HepG2 (cell line): ENCODE results near the gene CPT1B. TPM values are rescaled to one million over a fixed set of nuclear protein-coding genes. Genes with fewer than 3 reads are reported as not detected.
"Not testable (repeated sequence)": the region's sequence is repeated elsewhere in the genome, so short reads cannot be mapped to it uniquely, and the experiment has no call there.

ENCODE experiments used
- CEBPG ChIP-seq: IDR thresholded peaks from 2 replicates; pipeline ENCODE4 v1.6.1; 2016
- FOXA1 ChIP-seq, 2 experiments: fragments of 450-650 bp in 1 of 2; sonication (generic) in 1 of 2; formaldehyde crosslinking in 1 of 2; IDR thresholded peaks; 2 replicates each; pipeline versions ENCODE4 v1.4.0 to v1.6.1; 2016 to 2020; ENCODE audit warnings: missing genetic modification reagents in 1 of 2
- FOXP1 ChIP-seq, 2 experiments: fragments of 450-650 bp in 1 of 2; IDR thresholded peaks; 2 replicates each; pipeline ENCODE4 v1.6.1; 2017 to 2018; ENCODE audit warnings: antibody characterized with exemption in 1 of 2
- KAT8 ChIP-seq: IDR thresholded peaks from 2 replicates; pipeline ENCODE4 v1.6.1; 2016; ENCODE audit warnings: missing genetic modification reagents, missing compliant biosample characterization
- RCOR2 ChIP-seq: IDR thresholded peaks from 2 replicates; pipeline ENCODE4 v1.6.1; 2016; ENCODE audit warnings: missing biosample characterization, missing genetic modification reagents
- SAP130 ChIP-seq: IDR thresholded peaks from 2 replicates; pipeline ENCODE4 v1.6.1; 2016; ENCODE audit warnings: low read depth
- ZMYM2 ChIP-seq: sonication (generic); formaldehyde crosslinking; IDR thresholded peaks from 2 replicates; pipeline ENCODE4 v1.8.0; 2022; ENCODE audit warnings: mild to moderate bottlenecking, missing genetic modification reagents
- ZMYM3 ChIP-seq: sonication (generic); formaldehyde crosslinking; IDR thresholded peaks from 2 replicates; pipeline ENCODE4 v1.5.1; 2020; ENCODE audit warnings: mild to moderate bottlenecking, missing genetic modification reagents
- ZNF121 ChIP-seq: sonication (generic); formaldehyde crosslinking; IDR thresholded peaks from 2 replicates; pipeline ENCODE4 v1.5.0; 2020; ENCODE audit warnings: mild to moderate bottlenecking, missing genetic modification reagents
- ZNF292 ChIP-seq: sonication (generic); formaldehyde crosslinking; IDR thresholded peaks from 2 replicates; pipeline ENCODE4 v1.8.1; 2022; ENCODE audit warnings: mild to moderate bottlenecking, low read depth, missing genetic modification reagents, borderline replicate concordance
- ZNF644 ChIP-seq: IDR thresholded peaks from 2 replicates; pipeline ENCODE4 v1.6.1; 2016; ENCODE audit warnings: low read depth
- polyA plus RNA-seq, 8 experiments: library from polyadenylated mRNA; depleted of rRNA in 3 of 8; stranded (reverse) in 7 of 8; unstranded in 1 of 8; fragments of >200 nt; fragmentation: Illumina TruSeq in 4 of 8; extraction: Trizol in 4 of 8; gene quantifications; 2 replicates each; pipeline versions ENCODE4 v1.2.1 to v1.2.3, GENCODE V29; 2011 to 2016; ENCODE audit warnings: low read depth in 4 of 8, missing spikeins in 1 of 8, mixed read lengths in 1 of 8; ENCODE audit not compliant: insufficient read depth in 1 of 8
- total RNA-seq, 5 experiments: library from RNA; depleted of rRNA; stranded (reverse); fragments of >200 nt; fragmentation: Illumina TruSeq; extraction: Trizol; gene quantifications; 2 replicates each; pipeline ENCODE4 v1.2.3, GENCODE V29; 2016; ENCODE audit warnings: low read depth in 1 of 5
- TF ChIP-seq, protein P1 (sequence below): sonication (generic); formaldehyde crosslinking; IDR thresholded peaks from 2 replicates; pipeline ENCODE4 v1.5.1; 2020; ENCODE audit warnings: mild to moderate bottlenecking, missing genetic modification reagents
- TF ChIP-seq, protein P2 (sequence below): sonication (generic); formaldehyde crosslinking; conservative IDR thresholded peaks from 2 replicates; pipeline ENCODE4 v1.4.0; 2020; ENCODE audit warnings: mild to moderate bottlenecking, missing genetic modification reagents, moderate library complexity
- TF ChIP-seq, protein P3 (sequence below): sonication (generic); formaldehyde crosslinking; IDR thresholded peaks from 2 replicates; pipeline ENCODE4 v1.4.0; 2020; ENCODE audit warnings: missing genetic modification reagents
- TF ChIP-seq, protein P4 (sequence below), 2 experiments: fragments of 450-650 bp in 1 of 2; sonication (generic) in 1 of 2; formaldehyde crosslinking; IDR thresholded peaks; 2 replicates each; pipeline versions ENCODE4 v1.5.0 to v1.8.0; 2020 to 2022; ENCODE audit warnings: mild to moderate bottlenecking in 1 of 2, missing genetic modification reagents in 1 of 2
- TF ChIP-seq, protein P5 (sequence below): sonication (generic); formaldehyde crosslinking; IDR thresholded peaks from 2 replicates; pipeline ENCODE4 v1.4.0; 2020; ENCODE audit warnings: missing genetic modification reagents
- TF ChIP-seq, protein P6 (sequence below): sonication (generic); formaldehyde crosslinking; IDR thresholded peaks from 2 replicates; pipeline ENCODE4 v1.4.0; 2020; ENCODE audit warnings: missing genetic modification reagents

CPT1B gene
- total and polyA plus RNA-seq, 2 of the 13 experiments (the other 11 are each of a cell fraction or from before 2014, with no cell fraction given) = 9.2 to 19.5 TPM

DNA sequence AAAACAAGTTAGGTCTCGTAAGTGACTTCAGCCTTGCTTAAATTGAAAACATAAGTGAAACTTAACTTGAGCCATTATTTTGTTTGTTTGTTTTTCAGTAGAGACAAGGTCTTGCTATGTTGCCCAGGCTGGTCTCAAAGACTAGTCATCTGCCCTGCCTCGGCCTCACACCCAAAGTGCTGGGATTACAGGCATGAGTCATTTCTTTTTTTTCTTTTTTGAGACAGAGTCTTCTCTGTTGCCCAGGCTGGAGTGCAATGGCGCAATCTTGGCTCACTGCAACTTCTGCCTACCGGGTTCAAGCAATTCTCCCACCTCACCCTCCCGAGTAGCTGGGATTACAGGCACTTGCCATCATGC, 36.6 kb downstream of the CPT1B start (continued):
- TF ChIP-seq, protein P1, sequence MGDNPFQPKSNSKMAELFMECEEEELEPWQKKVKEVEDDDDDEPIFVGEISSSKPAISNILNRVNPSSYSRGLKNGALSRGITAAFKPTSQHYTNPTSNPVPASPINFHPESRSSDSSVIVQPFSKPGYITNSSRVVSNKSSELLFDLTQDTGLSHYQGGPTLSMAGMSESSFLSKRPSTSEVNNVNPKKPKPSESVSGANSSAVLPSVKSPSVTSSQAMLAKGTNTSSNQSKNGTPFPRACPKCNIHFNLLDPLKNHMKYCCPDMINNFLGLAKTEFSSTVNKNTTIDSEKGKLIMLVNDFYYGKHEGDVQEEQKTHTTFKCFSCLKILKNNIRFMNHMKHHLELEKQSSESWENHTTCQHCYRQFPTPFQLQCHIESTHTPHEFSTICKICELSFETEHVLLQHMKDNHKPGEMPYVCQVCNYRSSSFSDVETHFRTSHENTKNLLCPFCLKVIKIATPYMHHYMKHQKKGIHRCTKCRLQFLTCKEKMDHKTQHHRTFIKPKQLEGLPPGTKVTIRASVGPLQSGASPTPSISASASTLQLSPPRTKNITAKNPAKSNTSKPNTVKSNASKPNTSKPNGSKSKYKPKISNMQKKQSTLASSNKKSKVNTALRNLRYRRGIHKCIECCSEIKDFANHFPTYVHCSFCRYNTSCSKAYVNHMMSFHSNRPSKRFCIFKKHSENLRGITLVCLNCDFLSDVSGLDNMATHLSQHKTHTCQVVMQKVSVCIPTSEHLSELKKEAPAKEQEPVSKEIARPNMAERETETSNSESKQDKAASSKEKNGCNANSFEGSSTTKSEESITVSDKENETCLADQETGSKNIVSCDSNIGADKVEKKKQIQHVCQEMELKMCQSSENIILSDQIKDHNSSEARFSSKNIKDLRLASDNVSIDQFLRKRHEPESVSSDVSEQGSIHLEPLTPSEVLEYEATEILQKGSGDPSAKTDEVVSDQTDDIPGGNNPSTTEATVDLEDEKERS (CRISPR knock-in tag) = peak; percentile 49; the same call in 1 of the 2 replicates
- TF ChIP-seq CEBPG (CRISPR knock-in tag) (peak; percentile 79), ZNF121 (CRISPR knock-in tag) (peak; percentile 98), SAP130 (CRISPR knock-in tag) (peak; percentile 41), ZMYM2 (CRISPR knock-in tag) (0 out of 2 replicates have a peak, but pooled peaks have one; percentile 14), KAT8 (0 out of 2 replicates have a peak, but pooled peaks have one; percentile 26), ZNF292 (0 out of 2 replicates have a peak, but pooled peaks have one; percentile 37), FOXP1 (CRISPR knock-in tag; IDR thresholded peaks at IDR 0.05) (0 out of 2 replicates have a peak, but pooled peaks have one; percentile 20), RCOR2 (CRISPR knock-in tag) (peak; percentile 26; the same call in 1 of the 2 replicates), ZMYM3 (CRISPR knock-in tag) (peak; percentile 84), FOXA1 (CRISPR knock-in tag; IDR thresholded peaks at IDR 0.05) (peak; percentile 24; the same call in 1 of the 2 replicates), ZNF644 (CRISPR knock-in tag) (0 out of 2 replicates have a peak, but pooled peaks have one; percentile 43)
- TF ChIP-seq, protein P2, sequence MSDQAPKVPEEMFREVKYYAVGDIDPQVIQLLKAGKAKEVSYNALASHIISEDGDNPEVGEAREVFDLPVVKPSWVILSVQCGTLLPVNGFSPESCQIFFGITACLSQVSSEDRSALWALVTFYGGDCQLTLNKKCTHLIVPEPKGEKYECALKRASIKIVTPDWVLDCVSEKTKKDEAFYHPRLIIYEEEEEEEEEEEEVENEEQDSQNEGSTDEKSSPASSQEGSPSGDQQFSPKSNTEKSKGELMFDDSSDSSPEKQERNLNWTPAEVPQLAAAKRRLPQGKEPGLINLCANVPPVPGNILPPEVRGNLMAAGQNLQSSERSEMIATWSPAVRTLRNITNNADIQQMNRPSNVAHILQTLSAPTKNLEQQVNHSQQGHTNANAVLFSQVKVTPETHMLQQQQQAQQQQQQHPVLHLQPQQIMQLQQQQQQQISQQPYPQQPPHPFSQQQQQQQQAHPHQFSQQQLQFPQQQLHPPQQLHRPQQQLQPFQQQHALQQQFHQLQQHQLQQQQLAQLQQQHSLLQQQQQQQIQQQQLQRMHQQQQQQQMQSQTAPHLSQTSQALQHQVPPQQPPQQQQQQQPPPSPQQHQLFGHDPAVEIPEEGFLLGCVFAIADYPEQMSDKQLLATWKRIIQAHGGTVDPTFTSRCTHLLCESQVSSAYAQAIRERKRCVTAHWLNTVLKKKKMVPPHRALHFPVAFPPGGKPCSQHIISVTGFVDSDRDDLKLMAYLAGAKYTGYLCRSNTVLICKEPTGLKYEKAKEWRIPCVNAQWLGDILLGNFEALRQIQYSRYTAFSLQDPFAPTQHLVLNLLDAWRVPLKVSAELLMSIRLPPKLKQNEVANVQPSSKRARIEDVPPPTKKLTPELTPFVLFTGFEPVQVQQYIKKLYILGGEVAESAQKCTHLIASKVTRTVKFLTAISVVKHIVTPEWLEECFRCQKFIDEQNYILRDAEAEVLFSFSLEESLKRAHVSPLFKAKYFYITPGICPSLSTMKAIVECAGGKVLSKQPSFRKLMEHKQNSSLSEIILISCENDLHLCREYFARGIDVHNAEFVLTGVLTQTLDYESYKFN (CRISPR knock-in tag) = 0 out of 2 replicates have a peak, but pooled peaks have one; percentile 29
- TF ChIP-seq, protein P3, sequence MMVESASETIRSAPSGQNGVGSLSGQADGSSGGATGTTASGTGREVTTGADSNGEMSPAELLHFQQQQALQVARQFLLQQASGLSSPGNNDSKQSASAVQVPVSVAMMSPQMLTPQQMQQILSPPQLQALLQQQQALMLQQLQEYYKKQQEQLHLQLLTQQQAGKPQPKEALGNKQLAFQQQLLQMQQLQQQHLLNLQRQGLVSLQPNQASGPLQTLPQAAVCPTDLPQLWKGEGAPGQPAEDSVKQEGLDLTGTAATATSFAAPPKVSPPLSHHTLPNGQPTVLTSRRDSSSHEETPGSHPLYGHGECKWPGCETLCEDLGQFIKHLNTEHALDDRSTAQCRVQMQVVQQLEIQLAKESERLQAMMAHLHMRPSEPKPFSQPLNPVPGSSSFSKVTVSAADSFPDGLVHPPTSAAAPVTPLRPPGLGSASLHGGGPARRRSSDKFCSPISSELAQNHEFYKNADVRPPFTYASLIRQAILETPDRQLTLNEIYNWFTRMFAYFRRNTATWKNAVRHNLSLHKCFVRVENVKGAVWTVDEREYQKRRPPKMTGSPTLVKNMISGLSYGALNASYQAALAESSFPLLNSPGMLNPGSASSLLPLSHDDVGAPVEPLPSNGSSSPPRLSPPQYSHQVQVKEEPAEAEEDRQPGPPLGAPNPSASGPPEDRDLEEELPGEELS = peak; percentile 17; the same call in 1 of the 2 replicates
- TF ChIP-seq, protein P4, sequence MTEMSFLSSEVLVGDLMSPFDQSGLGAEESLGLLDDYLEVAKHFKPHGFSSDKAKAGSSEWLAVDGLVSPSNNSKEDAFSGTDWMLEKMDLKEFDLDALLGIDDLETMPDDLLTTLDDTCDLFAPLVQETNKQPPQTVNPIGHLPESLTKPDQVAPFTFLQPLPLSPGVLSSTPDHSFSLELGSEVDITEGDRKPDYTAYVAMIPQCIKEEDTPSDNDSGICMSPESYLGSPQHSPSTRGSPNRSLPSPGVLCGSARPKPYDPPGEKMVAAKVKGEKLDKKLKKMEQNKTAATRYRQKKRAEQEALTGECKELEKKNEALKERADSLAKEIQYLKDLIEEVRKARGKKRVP (CRISPR knock-in tag; IDR thresholded peaks at IDR 0.05) = 0 out of 4 replicates have a peak, but pooled peaks of 1 of the 2 experiments have one; percentile 11
- TF ChIP-seq, protein P5, sequence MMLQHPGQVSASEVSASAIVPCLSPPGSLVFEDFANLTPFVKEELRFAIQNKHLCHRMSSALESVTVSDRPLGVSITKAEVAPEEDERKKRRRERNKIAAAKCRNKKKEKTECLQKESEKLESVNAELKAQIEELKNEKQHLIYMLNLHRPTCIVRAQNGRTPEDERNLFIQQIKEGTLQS (CRISPR knock-in tag) = peak; percentile 73
- TF ChIP-seq, protein P6, sequence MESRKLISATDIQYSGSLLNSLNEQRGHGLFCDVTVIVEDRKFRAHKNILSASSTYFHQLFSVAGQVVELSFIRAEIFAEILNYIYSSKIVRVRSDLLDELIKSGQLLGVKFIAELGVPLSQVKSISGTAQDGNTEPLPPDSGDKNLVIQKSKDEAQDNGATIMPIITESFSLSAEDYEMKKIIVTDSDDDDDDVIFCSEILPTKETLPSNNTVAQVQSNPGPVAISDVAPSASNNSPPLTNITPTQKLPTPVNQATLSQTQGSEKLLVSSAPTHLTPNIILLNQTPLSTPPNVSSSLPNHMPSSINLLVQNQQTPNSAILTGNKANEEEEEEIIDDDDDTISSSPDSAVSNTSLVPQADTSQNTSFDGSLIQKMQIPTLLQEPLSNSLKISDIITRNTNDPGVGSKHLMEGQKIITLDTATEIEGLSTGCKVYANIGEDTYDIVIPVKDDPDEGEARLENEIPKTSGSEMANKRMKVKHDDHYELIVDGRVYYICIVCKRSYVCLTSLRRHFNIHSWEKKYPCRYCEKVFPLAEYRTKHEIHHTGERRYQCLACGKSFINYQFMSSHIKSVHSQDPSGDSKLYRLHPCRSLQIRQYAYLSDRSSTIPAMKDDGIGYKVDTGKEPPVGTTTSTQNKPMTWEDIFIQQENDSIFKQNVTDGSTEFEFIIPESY (CRISPR knock-in tag) = 0 out of 2 replicates have a peak, but pooled peaks have one; percentile 8
- TF ChIP-seq FOXP1, FOXA1 (IDR thresholded peaks at IDR 0.05): not testable (repeated sequence)
